HepG2 (cell line): Measurements from ENCODE around the gene CCDC148. TPM values are rescaled to one million over a fixed set of nuclear protein-coding genes. Genes with fewer than 3 reads are reported as not detected.

Experiments
- ATAC-seq: fragments of 200-7000 bp; cut with Tn5 transposase; 3 replicates; pipeline ENCODE4 v1.9.1; 2020; ENCODE audit warnings: mild to moderate bottlenecking, moderate library complexity
- BruUV-seq: library from RNA; stranded (reverse); fragments of 400-500 nt; replicated peaks from 2 replicates; lab custom pipeline; 2021; lab: Mats Ljungman, UMichigan
- CTCF ChIA-PET: fragments of 300-600 bp; formaldehyde crosslinking; extraction: SDS; loops from one replicate; lab custom pipeline; 2021; ENCODE audit warnings: low total read pairs, inconsistent platforms, low intra/inter-chr PET ratio; lab: Yijun Ruan, JAX
- POLR2A ChIA-PET: fragments of 350-600 bp; sonication (Branson Sonifier 250); formaldehyde crosslinking; loops from one replicate; lab custom pipeline; 2020; ENCODE audit warnings: antibody characterized with exemption, inconsistent platforms; lab: Yijun Ruan, JAX
- DNase-seq: peaks from one replicate; pipeline ENCODE4 v3.0.0-alpha.2; 2015; ENCODE audit warnings: low spot score
- FAIRE-seq: peaks from 3 replicates; lab custom pipeline; 2011; peaks lifted over from hg19 to GRCh38; lab: Jason Lieb, UNC
- H2AFZ ChIP-seq: one replicate; pipeline ENCODE4 v1.6.1; 2011; ENCODE audit warnings: low read length, inconsistent platforms
- H3K27ac ChIP-seq: fragments of 300-600 bp; 3 replicates; pipeline ENCODE4 v1.8.0; 2011; ENCODE audit warnings: mixed run types, mild to moderate bottlenecking, mixed read lengths, low read length, inconsistent platforms; ENCODE audit not compliant: insufficient read depth; ENCODE audit errors: extremely low read length
- H3K27me3 ChIP-seq, 2 experiments: fragments of 200-600 bp in 1 of 2; 2 replicates in 1 of 2; 3 replicates in 1 of 2; pipeline versions ENCODE4 v1.6.0 to v1.8.0; 2011; ENCODE audit warnings: low read length in 2 of 2, mild to moderate bottlenecking in 2 of 2, moderate library complexity in 2 of 2, inconsistent platforms in 1 of 2; ENCODE audit not compliant: insufficient read depth in 2 of 2, control insufficient read depth in 1 of 2
- H3K36me3 ChIP-seq, 2 experiments: fragments of 200-600 bp in 1 of 2; replicated peaks in 1 of 2; 2 replicates in 1 of 2; 3 replicates in 1 of 2; pipeline versions ENCODE4 v1.5.1 to v1.8.0; 2011; ENCODE audit warnings: low read length in 2 of 2, inconsistent platforms in 1 of 2; ENCODE audit not compliant: insufficient read depth in 2 of 2, control insufficient read depth in 1 of 2
- H3K4me1 ChIP-seq: 2 replicates; pipeline ENCODE4 v1.5.1; 2012; ENCODE audit warnings: low read length, inconsistent platforms; ENCODE audit not compliant: insufficient read depth
- H3K4me2 ChIP-seq: 2 replicates; pipeline ENCODE4 v1.6.0; 2011; ENCODE audit warnings: low read depth, low read length, inconsistent platforms
- H3K4me3 ChIP-seq, 3 experiments: fragments of 200-600 bp in 1 of 3; sonication (generic), shearing (Covaris generic) in 1 of 3; replicated peaks in 1 of 3; 2 replicates each; pipeline ENCODE4 v1.5.1; 2011 to 2016; ENCODE audit warnings: low read length in 3 of 3, inconsistent platforms in 2 of 3, low read depth in 2 of 3, mild to moderate bottlenecking in 2 of 3, control low read depth in 1 of 3, mixed read lengths in 1 of 3; ENCODE audit not compliant: insufficient read depth in 1 of 3
- H3K79me2 ChIP-seq: one replicate; pipeline ENCODE4 v1.6.1; 2011; ENCODE audit warnings: low read length, inconsistent platforms; ENCODE audit not compliant: insufficient read depth
- H3K9ac ChIP-seq: 2 replicates; pipeline ENCODE4 v1.6.0; 2011; ENCODE audit warnings: mild to moderate bottlenecking, low read depth, low read length, inconsistent platforms; ENCODE audit not compliant: insufficient read depth
- H3K9me3 ChIP-seq: 2 replicates; pipeline ENCODE4 v1.5.1; 2012; ENCODE audit warnings: mild to moderate bottlenecking, low read length
- H4K20me1 ChIP-seq: 2 replicates; pipeline ENCODE4 v1.6.0; 2011; ENCODE audit warnings: inconsistent platforms, mild to moderate bottlenecking, low read length, moderate library complexity; ENCODE audit not compliant: insufficient read depth
- ELF1 ChIP-seq: sonication (generic); formaldehyde crosslinking; IDR thresholded peaks from 2 replicates; pipeline ENCODE4 v1.4.0; 2020; ENCODE audit warnings: missing genetic modification reagents
- HIVEP1 ChIP-seq: sonication (generic); formaldehyde crosslinking; IDR thresholded peaks from 2 replicates; pipeline ENCODE4 v1.4.0; 2020; ENCODE audit warnings: mild to moderate bottlenecking, missing genetic modification reagents
- HNF1B ChIP-seq: sonication (generic); formaldehyde crosslinking; IDR thresholded peaks from 2 replicates; pipeline ENCODE4 v1.5.1; 2020; ENCODE audit warnings: mild to moderate bottlenecking, moderate library complexity, missing genetic modification reagents
- KLF9 ChIP-seq: IDR thresholded peaks from 2 replicates; pipeline ENCODE4 v1.6.1; 2016; ENCODE audit warnings: low read depth
- MXD4 ChIP-seq: IDR thresholded peaks from 2 replicates; pipeline ENCODE4 v1.6.1; 2016; ENCODE audit warnings: mild to moderate bottlenecking, missing biosample characterization, missing genetic modification reagents
- NAIF1 ChIP-seq: sonication (generic); formaldehyde crosslinking; IDR thresholded peaks from 2 replicates; pipeline ENCODE4 v1.5.0; 2020; ENCODE audit warnings: mild to moderate bottlenecking, missing genetic modification reagents, borderline replicate concordance
- PAWR ChIP-seq: sonication (generic); formaldehyde crosslinking; IDR thresholded peaks from 2 replicates; pipeline ENCODE4 v1.4.0; 2020; ENCODE audit warnings: missing genetic modification reagents, mild to moderate bottlenecking, borderline replicate concordance
- PREB ChIP-seq: sonication (generic); formaldehyde crosslinking; IDR thresholded peaks from 2 replicates; pipeline ENCODE4 v1.4.0; 2020; ENCODE audit warnings: missing genetic modification reagents
- RNF2 ChIP-seq: fragments of 450-650 bp; conservative IDR thresholded peaks from 2 replicates; pipeline ENCODE4 v1.6.1; 2016; ENCODE audit warnings: low read depth
- SMAD1 ChIP-seq: sonication (generic); formaldehyde crosslinking; IDR thresholded peaks from 2 replicates; pipeline ENCODE4 v1.4.0; 2020; ENCODE audit warnings: missing genetic modification reagents, low read depth, mild to moderate bottlenecking, borderline replicate concordance
- ZIK1 ChIP-seq: sonication (generic); formaldehyde crosslinking; IDR thresholded peaks from 2 replicates; pipeline ENCODE4 v1.5.0; 2020; ENCODE audit warnings: mild to moderate bottlenecking, low read depth, missing genetic modification reagents, borderline replicate concordance
- ZNF253 ChIP-seq: sonication (generic); formaldehyde crosslinking; IDR thresholded peaks from 2 replicates; pipeline ENCODE4 v1.8.0; 2022; ENCODE audit warnings: mild to moderate bottlenecking, missing genetic modification reagents, borderline replicate concordance
- ZNF414 ChIP-seq: sonication (generic); formaldehyde crosslinking; IDR thresholded peaks from 2 replicates; pipeline ENCODE4 v1.5.0; 2020; ENCODE audit warnings: missing genetic modification reagents
- ZNF44 ChIP-seq: sonication (generic); formaldehyde crosslinking; IDR thresholded peaks from 2 replicates; pipeline ENCODE4 v1.5.1; 2020; ENCODE audit warnings: mild to moderate bottlenecking, missing genetic modification reagents
- ZNF441 ChIP-seq: sonication (generic); formaldehyde crosslinking; IDR thresholded peaks from 2 replicates; pipeline ENCODE4 v1.7.0; 2021; ENCODE audit warnings: missing genetic modification reagents, borderline replicate concordance
- ZNF619 ChIP-seq: sonication (generic); formaldehyde crosslinking; IDR thresholded peaks from 2 replicates; pipeline ENCODE4 v1.4.0; 2020; ENCODE audit warnings: mild to moderate bottlenecking, missing genetic modification reagents
- ZNF691 ChIP-seq: sonication (generic); formaldehyde crosslinking; IDR thresholded peaks from 2 replicates; pipeline ENCODE4 v1.4.0; 2020; ENCODE audit warnings: missing genetic modification reagents, low read depth, mild to moderate bottlenecking, borderline replicate concordance
- ZSCAN9 ChIP-seq: IDR thresholded peaks from 2 replicates; pipeline ENCODE4 v1.6.1; 2016; ENCODE audit warnings: borderline replicate concordance
- WGBS: methylation state at CpG from one replicate; pipeline ENCODE4 v1.1.6; 2017; ENCODE audit warnings: low lambda C conversion rate; 5-methylcytosine and 5-hydroxymethylcytosine counted together
- in situ Hi-C: cut with HindIII; loops from 2 replicates; pipeline ENCODE4 v1.10.0; 2017; ENCODE audit warnings: low pct_unique_long_range_greater_than_20kb; ENCODE audit not compliant: extremely low pct_ligation_motif_present
- intact Hi-C: fragments of 100-400 bp; cut with micrococcal nuclease; formaldehyde crosslinking; loops from one replicate; pipeline ENCODE4 v1.10.0; 2022; ENCODE audit not compliant: unreplicated experiment
- polyA plus RNA-seq, 8 experiments: library from polyadenylated mRNA; depleted of rRNA in 3 of 8; stranded (reverse) in 7 of 8; unstranded in 1 of 8; fragments of >200 nt; fragmentation: Illumina TruSeq in 4 of 8; extraction: Trizol in 4 of 8; gene quantifications; 2 replicates each; pipeline versions ENCODE4 v1.2.1 to v1.2.3, GENCODE V29; 2011 to 2016; ENCODE audit warnings: low read depth in 4 of 8, missing spikeins in 1 of 8, mixed read lengths in 1 of 8; ENCODE audit not compliant: insufficient read depth in 1 of 8
- total RNA-seq, 5 experiments: library from RNA; depleted of rRNA; stranded (reverse); fragments of >200 nt; fragmentation: Illumina TruSeq; extraction: Trizol; gene quantifications; 2 replicates each; pipeline ENCODE4 v1.2.3, GENCODE V29; 2016; ENCODE audit warnings: low read depth in 1 of 5

CCDC148 gene
- total and polyA plus RNA-seq, 2 of the 13 experiments (the other 11 are each of a cell fraction or from before 2014, with no cell fraction given): 0.30 to 0.49 TPM

- Histone ChIP-seq H3K9ac (no peak overlapping the region), H3K27me3 (peaks cover 0 to 2% of the 10 kb centered on the region in 2 experiments; a peak in 1 of 5 replicates), H3K4me3 (no peak overlapping the region), H3K4me2 (no peak overlapping the region), H4K20me1 (no peaks in the 10 kb centered on the region), H3K4me1 (peaks cover 9% of the 10 kb centered on the region; the same call in 1 of the 2 replicates), H3K27ac (no peak overlapping the region), H3K36me3 (no peaks in the 10 kb centered on the region), H3K79me2 (no peaks in the 10 kb centered on the region), H2AFZ (no peak overlapping the region), H3K9me3 (no peaks in the 10 kb centered on the region)
- FAIRE-seq (no peak), DNase-seq (no peak), ATAC-seq (no peak)
- CTCF ChIA-PET: no interaction called here
- no TSS peak for BruUV-seq
- in situ Hi-C loops: no loop called here
- POLR2A ChIA-PET: no interaction called here
- 3% methylated on average over 1 of the region's 1 CpG for WGBS
- TF ChIP-seq NAIF1 (CRISPR knock-in tag): no peak
- no peak for TF ChIP-seq MXD4 (CRISPR knock-in tag)
- TF ChIP-seq KLF9: no peak
- no peak for TF ChIP-seq ZNF414 (CRISPR knock-in tag)
- no peak for TF ChIP-seq HNF1B (CRISPR knock-in tag)
- no peak for TF ChIP-seq ZSCAN9 (CRISPR knock-in tag)
- TF ChIP-seq ZNF441: no peak
- no peak for TF ChIP-seq ZIK1 (CRISPR knock-in tag)
- no peak for TF ChIP-seq ZNF44
- no peak for TF ChIP-seq ZNF691 (CRISPR knock-in tag)
- TF ChIP-seq PREB (CRISPR knock-in tag): no peak
- TF ChIP-seq ZNF619 (CRISPR knock-in tag): no peak
- no peak for TF ChIP-seq ELF1
- TF ChIP-seq RNF2: no peak
- no peak for TF ChIP-seq SMAD1
- TF ChIP-seq ZNF253 (CRISPR knock-in tag): no peak
- TF ChIP-seq PAWR (CRISPR knock-in tag): no peak
- no peak for TF ChIP-seq HIVEP1 (CRISPR knock-in tag)
- intact Hi-C loops: no loop called here
Observed at GRCh38 chr2:158315000-158315399, 141.6 kb downstream of the CCDC148 start.
